IMR-90 (cell line): ENCODE results near the gene PDXK. TPM values are rescaled to one million over a fixed set of nuclear protein-coding genes. Genes with fewer than 3 reads are reported as not detected.

Experiments
- ATAC-seq: fragments of 200-7000 bp; cut with Tn5 transposase; 2 replicates; pipeline ENCODE4 v1.9.1; 2020; ENCODE audit warnings: low read depth, mild to moderate bottlenecking, moderate library complexity
- BruUV-seq: library from RNA; stranded (reverse); fragments of 400-500 nt; replicated peaks from 2 replicates; lab custom pipeline; 2021; lab: Mats Ljungman, UMichigan
- CTCF ChIA-PET: fragments of 300-600 bp; formaldehyde crosslinking; extraction: SDS; loops from one replicate; lab custom pipeline; 2021; ENCODE audit warnings: antibody characterized with exemption; lab: Yijun Ruan, JAX
- POLR2A ChIA-PET: fragments of 300-600 bp; sonication (Branson Sonifier 250); formaldehyde crosslinking; loops from one replicate; lab custom pipeline; 2022; ENCODE audit warnings: antibody characterized with exemption; ENCODE audit not compliant: unreplicated experiment; lab: Charles Lee
- DNase-seq: peaks from one replicate; pipeline ENCODE4 v3.0.0; 2013
- H2AFZ ChIP-seq: replicated peaks from 2 replicates; pipeline ENCODE3; 2013; ENCODE audit warnings: low read length, mild to moderate bottlenecking; ENCODE audit not compliant: poor library complexity
- H2AK5ac ChIP-seq: 2 replicates; pipeline ENCODE4 v1.6.1; 2013; ENCODE audit warnings: low read depth, low read length, inconsistent platforms
- H2AK9ac ChIP-seq: replicated peaks from 2 replicates; pipeline ENCODE3; 2013; ENCODE audit warnings: mild to moderate bottlenecking, low read depth, low read length, moderate library complexity; ENCODE audit not compliant: poor library complexity
- H2BK120ac ChIP-seq: 2 replicates; pipeline ENCODE4 v1.6.1; 2013; ENCODE audit warnings: low read depth, low read length, inconsistent platforms
- H2BK15ac ChIP-seq: 3 replicates; pipeline ENCODE4 v1.6.1; 2013; ENCODE audit warnings: low read depth, low read length, inconsistent platforms
- H2BK20ac ChIP-seq: 2 replicates; pipeline ENCODE4 v1.6.1; 2013; ENCODE audit warnings: low read depth, mild to moderate bottlenecking, inconsistent platforms, low read length, moderate library complexity
- H2BK5ac ChIP-seq: 2 replicates; pipeline ENCODE4 v1.6.1; 2013; ENCODE audit warnings: mild to moderate bottlenecking, low read depth, low read length, inconsistent platforms; ENCODE audit not compliant: poor library complexity, severe bottlenecking
- H3K14ac ChIP-seq: replicated peaks from 2 replicates; pipeline ENCODE4 v1.6.1; 2013; ENCODE audit warnings: low read depth, low read length, inconsistent platforms
- H3K18ac ChIP-seq: 2 replicates; pipeline ENCODE4 v1.6.1; 2013; ENCODE audit warnings: low read depth, low read length, control low read depth
- H3K23ac ChIP-seq: 2 replicates; pipeline ENCODE4 v1.6.1; 2013; ENCODE audit warnings: low read depth, low read length, inconsistent platforms
- H3K27ac ChIP-seq: 2 replicates; pipeline ENCODE4 v1.5.1; 2013; ENCODE audit warnings: mild to moderate bottlenecking, control low read depth, low read length; ENCODE audit not compliant: insufficient read depth
- H3K27me3 ChIP-seq: 2 replicates; pipeline ENCODE4 v1.6.1; 2013; ENCODE audit warnings: low read length; ENCODE audit not compliant: control insufficient read depth, insufficient read depth
- H3K36me3 ChIP-seq: 2 replicates; pipeline ENCODE4 v1.6.1; 2013; ENCODE audit warnings: low read length, mixed read lengths; ENCODE audit not compliant: control insufficient read depth, insufficient read depth
- H3K4ac ChIP-seq: 2 replicates; pipeline ENCODE4 v1.6.1; 2013; ENCODE audit warnings: low read depth, low read length, inconsistent platforms
- H3K4me1 ChIP-seq: 2 replicates; pipeline ENCODE4 v1.6.1; 2013; ENCODE audit warnings: low read length, mixed read lengths; ENCODE audit not compliant: control insufficient read depth, insufficient read depth
- H3K4me2 ChIP-seq: 2 replicates; pipeline ENCODE4 v1.6.1; 2013; ENCODE audit warnings: low read depth, mild to moderate bottlenecking, control low read depth, low read length, moderate library complexity
- H3K4me3 ChIP-seq: 2 replicates; pipeline ENCODE4 v1.5.1; 2013; ENCODE audit warnings: low read depth, mild to moderate bottlenecking, control low read depth, low read length, moderate library complexity; ENCODE audit not compliant: insufficient read depth
- H3K56ac ChIP-seq: 2 replicates; pipeline ENCODE4 v1.6.1; 2013; ENCODE audit warnings: low read length, inconsistent platforms; ENCODE audit not compliant: insufficient read depth; ENCODE audit errors: extremely low read depth
- H3K79me1 ChIP-seq, 2 experiments: 2 replicates each; pipeline ENCODE4 v1.6.1; 2013; ENCODE audit warnings: low read length in 2 of 2, inconsistent platforms in 1 of 2, low read depth in 1 of 2
- H3K9ac ChIP-seq: 2 replicates; pipeline ENCODE4 v1.6.1; 2013; ENCODE audit warnings: low read depth, low read length, control low read depth
- H3K9me1 ChIP-seq: 2 replicates; pipeline ENCODE4 v1.6.1; 2013; ENCODE audit warnings: low read length, inconsistent platforms; ENCODE audit not compliant: insufficient read depth
- H3K9me3 ChIP-seq: 2 replicates; pipeline ENCODE4 v1.6.1; 2013; ENCODE audit warnings: low read length; ENCODE audit not compliant: control insufficient read depth, insufficient read depth
- H4K20me1 ChIP-seq: 2 replicates; pipeline ENCODE4 v1.6.1; 2013; ENCODE audit warnings: low read length, inconsistent platforms; ENCODE audit not compliant: insufficient read depth
- H4K5ac ChIP-seq: 2 replicates; pipeline ENCODE4 v1.6.1; 2013; ENCODE audit warnings: mild to moderate bottlenecking, low read depth, low read length, control low read depth
- H4K8ac ChIP-seq, 2 experiments: 2 replicates each; pipeline ENCODE4 v1.6.1; 2013; ENCODE audit warnings: low read depth in 2 of 2, low read length in 2 of 2, control low read depth in 1 of 2, inconsistent platforms in 1 of 2
- H4K91ac ChIP-seq: 2 replicates; pipeline ENCODE4 v1.6.1; 2013; ENCODE audit warnings: low read depth, low read length, inconsistent platforms; ENCODE audit not compliant: insufficient read depth
- BHLHE40 ChIP-seq: fragments of 150-350 bp; IDR thresholded peaks from 2 replicates; pipeline ENCODE4 v1.6.1; 2016; ENCODE audit warnings: mild to moderate bottlenecking, low read depth, low read length
- CEBPB ChIP-seq: IDR thresholded peaks from 2 replicates; pipeline ENCODE4 v1.6.1; 2012; ENCODE audit warnings: low read depth, low read length, improper control_type of control experiment
- CHD1 ChIP-seq: IDR thresholded peaks from 2 replicates; pipeline ENCODE4 v1.6.1; 2012; ENCODE audit warnings: low read depth, low read length, improper control_type of control experiment
- CTCF ChIP-seq: conservative IDR thresholded peaks from 2 replicates; pipeline ENCODE4 v1.5.1; 2012; ENCODE audit warnings: mild to moderate bottlenecking, low read depth, low read length, improper control_type of control experiment
- FOS ChIP-seq: fragments of 150-350 bp; IDR thresholded peaks from 2 replicates; pipeline ENCODE4 v1.6.1; 2016; ENCODE audit warnings: low read depth, low read length
- MAFK ChIP-seq: IDR thresholded peaks from 2 replicates; pipeline ENCODE4 v1.6.1; 2012; ENCODE audit warnings: low read depth, low read length, improper control_type of control experiment
- MAZ ChIP-seq: IDR thresholded peaks from 2 replicates; pipeline ENCODE4 v1.6.1; 2012; ENCODE audit warnings: low read depth, mild to moderate bottlenecking, low read length, improper control_type of control experiment, moderate library complexity, borderline replicate concordance
- MXI1 ChIP-seq: IDR thresholded peaks from 2 replicates; pipeline ENCODE4 v1.6.1; 2012; ENCODE audit warnings: low read depth, mild to moderate bottlenecking, low read length, moderate library complexity, borderline replicate concordance
- NFE2L2 ChIP-seq: fragments of 150-350 bp; IDR thresholded peaks from 2 replicates; pipeline ENCODE4 v1.6.1; 2016; ENCODE audit warnings: low read depth, mild to moderate bottlenecking, low read length
- POLR2A ChIP-seq: IDR thresholded peaks from 2 replicates; pipeline ENCODE4 v1.6.1; 2012; ENCODE audit warnings: mild to moderate bottlenecking, low read depth, low read length
- RAD21 ChIP-seq: IDR thresholded peaks from 2 replicates; pipeline ENCODE4 v1.6.1; 2012; ENCODE audit warnings: low read length, improper control_type of control experiment
- RCOR1 ChIP-seq: IDR thresholded peaks from 2 replicates; pipeline ENCODE4 v1.6.1; 2012; ENCODE audit warnings: mild to moderate bottlenecking, low read length, improper control_type of control experiment; ENCODE audit not compliant: insufficient replicate concordance
- RFX5 ChIP-seq: IDR thresholded peaks from 2 replicates; pipeline ENCODE4 v1.8.0; 2012; ENCODE audit warnings: low read depth, mild to moderate bottlenecking, low read length, moderate library complexity
- SMC3 ChIP-seq: fragments of 150-350 bp; IDR thresholded peaks from 2 replicates; pipeline ENCODE4 v1.6.1; 2016; ENCODE audit warnings: low read depth, mild to moderate bottlenecking, antibody characterized with exemption, low read length, moderate library complexity
- whole genome bisulfite sequencing, 2 experiments: methylation state at CpG; one replicate each; pipeline versions ENCODE4 v1.1.5 to v1.1.7; 2013; ENCODE audit warnings: missing lambda C conversion rate in 2 of 2; ENCODE audit not compliant: insufficient read length in 1 of 2; ENCODE audit errors: extremely low coverage in 2 of 2; 5-methylcytosine and 5-hydroxymethylcytosine counted together
- dilution Hi-C: fragments of 300-500 bp; cut with HindIII; formaldehyde crosslinking; loops from one replicate; pipeline ENCODE4 v1.14.3; 2018; ENCODE audit warnings: low sequenced_read_pairs; ENCODE audit not compliant: unreplicated experiment
- in situ Hi-C: fragments of 300-500 bp; cut with MboI; formaldehyde crosslinking; loops from 3 replicates; pipeline ENCODE4 v1.14.3; 2019; ENCODE audit warnings: low sequenced_read_pairs, inconsistent platforms, mixed read lengths
- intact Hi-C: fragments of 100-400 bp; cut with micrococcal nuclease; formaldehyde crosslinking; loops from 2 replicates; pipeline ENCODE4 v1.10.0; 2022
- polyA plus RNA-seq, 3 experiments: library from polyadenylated mRNA; depleted of rRNA; stranded (reverse); fragments of >200 nt; gene quantifications; 2 replicates each; pipeline ENCODE4 v1.2.3, GENCODE V29; 2012; ENCODE audit warnings: low replicate concordance in 1 of 3
- total RNA-seq: library from RNA; depleted of rRNA; stranded (reverse); fragments of >200 nt; gene quantifications from 2 replicates; pipeline ENCODE4 v1.2.3, GENCODE V29; 2012
- TF ChIP-seq, protein P1 (sequence below): fragments of 150-350 bp; IDR thresholded peaks from 2 replicates; pipeline ENCODE4 v1.6.1; 2016; ENCODE audit warnings: low read depth, mild to moderate bottlenecking, low read length, moderate library complexity, borderline replicate concordance
- TF ChIP-seq, protein P2 (sequence below): fragments of 150-350 bp; IDR thresholded peaks from 2 replicates; pipeline ENCODE4 v1.6.1; 2017; ENCODE audit warnings: mild to moderate bottlenecking, antibody characterized with exemption, low read length, low read depth

Gene PDXK
- total and polyA plus RNA-seq, 2 of the 4 experiments (the other 2 are of a cell fraction), result 155 to 312 TPM

DNA sequence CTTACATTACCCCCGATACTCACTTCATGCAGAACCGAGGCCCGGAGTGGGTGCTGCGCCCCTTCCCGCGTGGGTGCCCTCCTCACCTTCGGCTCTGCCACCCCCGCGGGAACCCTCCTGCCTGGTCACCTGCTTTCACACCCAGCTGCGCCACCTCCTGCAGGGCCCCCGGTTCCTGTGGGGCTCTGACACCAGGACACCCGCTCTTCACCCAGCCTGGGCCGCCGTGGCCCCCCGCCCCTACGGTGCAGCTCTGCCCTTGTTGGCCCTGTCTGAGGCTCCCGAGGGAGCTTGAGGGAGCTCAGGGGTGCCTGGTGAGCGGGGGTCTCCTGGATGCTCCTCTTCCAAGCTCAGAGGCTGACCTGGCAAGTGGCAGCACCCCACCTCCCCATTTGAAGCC, 89.4 kb downstream of the PDXK start:
- peaks cover 2% of the 10 kb centered on the region; the same call in 1 of the 2 replicates for H3K4me1 ChIP-seq
- ChIA-PET CTCF (no interaction called here), POLR2A (no interaction called here)
- H3K79me1 ChIP-seq, result no peaks in the 10 kb centered on the region
- no peak for TF ChIP-seq NFE2L2
- TF ChIP-seq MXI1, result no peak
- no peak for TF ChIP-seq POLR2A
- TF ChIP-seq, protein P1, sequence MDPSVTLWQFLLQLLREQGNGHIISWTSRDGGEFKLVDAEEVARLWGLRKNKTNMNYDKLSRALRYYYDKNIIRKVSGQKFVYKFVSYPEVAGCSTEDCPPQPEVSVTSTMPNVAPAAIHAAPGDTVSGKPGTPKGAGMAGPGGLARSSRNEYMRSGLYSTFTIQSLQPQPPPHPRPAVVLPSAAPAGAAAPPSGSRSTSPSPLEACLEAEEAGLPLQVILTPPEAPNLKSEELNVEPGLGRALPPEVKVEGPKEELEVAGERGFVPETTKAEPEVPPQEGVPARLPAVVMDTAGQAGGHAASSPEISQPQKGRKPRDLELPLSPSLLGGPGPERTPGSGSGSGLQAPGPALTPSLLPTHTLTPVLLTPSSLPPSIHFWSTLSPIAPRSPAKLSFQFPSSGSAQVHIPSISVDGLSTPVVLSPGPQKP, result no peak
- TF ChIP-seq FOS, result no peak
- no peak for TF ChIP-seq CEBPB
- TF ChIP-seq CTCF, result no peak
- TF ChIP-seq, protein P2, sequence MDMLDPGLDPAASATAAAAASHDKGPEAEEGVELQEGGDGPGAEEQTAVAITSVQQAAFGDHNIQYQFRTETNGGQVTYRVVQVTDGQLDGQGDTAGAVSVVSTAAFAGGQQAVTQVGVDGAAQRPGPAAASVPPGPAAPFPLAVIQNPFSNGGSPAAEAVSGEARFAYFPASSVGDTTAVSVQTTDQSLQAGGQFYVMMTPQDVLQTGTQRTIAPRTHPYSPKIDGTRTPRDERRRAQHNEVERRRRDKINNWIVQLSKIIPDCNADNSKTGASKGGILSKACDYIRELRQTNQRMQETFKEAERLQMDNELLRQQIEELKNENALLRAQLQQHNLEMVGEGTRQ, result no peak
- no peak for TF ChIP-seq CHD1
- TF ChIP-seq SMC3, result no peak
- no peak for TF ChIP-seq BHLHE40
- no peak for TF ChIP-seq MAZ
- no peak for TF ChIP-seq RFX5
- TF ChIP-seq RAD21, result no peak
- no peak for TF ChIP-seq RCOR1
- no peak for TF ChIP-seq MAFK
- 80% methylated on average over 7 of the region's 18 CpGs; no CpG with 5 or more reads in 1 of the 2 experiments for WGBS, 2 experiments
- no peaks in the 10 kb centered on the region for H3K27me3 ChIP-seq
- H2BK120ac ChIP-seq, result no peak overlapping the region
- no peak overlapping the region for H3K56ac ChIP-seq
- no peak overlapping the region for H3K4me3 ChIP-seq
- in situ Hi-C loops, result no loop called here
- H3K9me3 ChIP-seq, result no peaks in the 10 kb centered on the region
- no peak overlapping the region for H3K23ac ChIP-seq
- no peak overlapping the region for H2AK5ac ChIP-seq
- H3K18ac ChIP-seq, result no peak overlapping the region
- H3K9me1 ChIP-seq, result no peaks in the 10 kb centered on the region
- intact Hi-C loops, result no loop called here
- H2BK20ac ChIP-seq, result no peak overlapping the region
- dilution Hi-C loops, result no loop called here
- no peak overlapping the region for H4K5ac ChIP-seq
- peaks cover 9% of the 10 kb centered on the region for H3K36me3 ChIP-seq
- peaks cover 7% of the 10 kb centered on the region for H4K20me1 ChIP-seq
- H3K9ac ChIP-seq, result no peak overlapping the region
- no peak overlapping the region for H3K4ac ChIP-seq
- no peak overlapping the region for H3K27ac ChIP-seq
- no peak overlapping the region for H2BK5ac ChIP-seq
- no peak overlapping the region for H3K14ac ChIP-seq
- H3K4me2 ChIP-seq, result no peak overlapping the region
- H2BK15ac ChIP-seq, result no peak overlapping the region
- ATAC-seq (no peak), DNase-seq (no peak)
- H2AK9ac ChIP-seq, result no peak overlapping the region
- H2AFZ ChIP-seq, result no peak overlapping the region
- BruUV-seq, result no TSS peak
- no peak overlapping the region for H4K91ac ChIP-seq
- H4K8ac ChIP-seq, result no peak overlapping the region
